Esophagus (tissue), 2 donors: ENCODE measurements around the gene RASSF5. TPM values are rescaled to one million over a fixed set of nuclear protein-coding genes. Genes with fewer than 3 reads are reported as not detected.

Experiments
- H3K27ac ChIP-seq, 2 donors: one replicate each; pipeline ENCODE4 v1.5.1; 2013; ENCODE audit warnings: low read depth in 2 of 2, mild to moderate bottlenecking in 2 of 2, inconsistent platforms in 1 of 2, low read length in 1 of 2, moderate library complexity in 1 of 2
- H3K27me3 ChIP-seq, 2 donors: one replicate each; pipeline ENCODE4 v1.6.1; 2013; ENCODE audit warnings: low read length in 2 of 2, control low read depth in 1 of 2, mild to moderate bottlenecking in 1 of 2; ENCODE audit not compliant: insufficient read depth in 2 of 2, control insufficient read depth in 1 of 2
- H3K36me3 ChIP-seq, 2 donors: one replicate each; pipeline ENCODE4 v1.6.1; 2013; ENCODE audit warnings: low read length in 1 of 2; ENCODE audit not compliant: control insufficient read depth in 2 of 2, insufficient read depth in 2 of 2
- H3K4me1 ChIP-seq, 2 donors: one replicate each; pipeline ENCODE4 v1.6.1; 2013; ENCODE audit warnings: low read length in 1 of 2; ENCODE audit not compliant: control insufficient read depth in 2 of 2, insufficient read depth in 2 of 2
- H3K4me3 ChIP-seq, 2 donors: one replicate each; pipeline ENCODE4 v1.5.1; 2013; ENCODE audit warnings: low read length in 2 of 2, mild to moderate bottlenecking in 2 of 2, low read depth in 1 of 2, moderate library complexity in 1 of 2
- H3K9me3 ChIP-seq, 2 donors: one replicate each; pipeline ENCODE4 v1.6.1; 2013; ENCODE audit warnings: mild to moderate bottlenecking in 2 of 2, low read depth in 1 of 2, low read length in 1 of 2, moderate library complexity in 1 of 2; ENCODE audit not compliant: control insufficient read depth in 2 of 2, insufficient read depth in 1 of 2
- WGBS, 2 donors: extraction: QIAGEN DNeasy Blood & Tissue Kit; methylation state at CpG; one replicate each; pipeline ENCODE4 v1.1.7; 2013; 5-methylcytosine and 5-hydroxymethylcytosine counted together
- polyA plus RNA-seq, 2 donors: library from polyadenylated mRNA; stranded (reverse); fragments of 200-250 nt; gene quantifications; one replicate each; pipeline ENCODE4 v1.2.3, GENCODE V29; 2013
- donor health status: healthy with polysubstance abuse.
- donor health status: Bipolar disorder and iron deficiency.

Gene RASSF5
- polyA plus RNA-seq, 2 donors = 22.2 to 27.3 TPM

- no peak overlapping the region for H3K4me3 ChIP-seq
- H3K4me1 ChIP-seq = peaks cover 5 to 28% of the 10 kb centered on the region in 2 donors
- H3K27me3 ChIP-seq = no peaks in the 10 kb centered on the region
- peaks cover 0 to 24% of the 10 kb centered on the region in 2 donors for H3K36me3 ChIP-seq
- no peaks in the 10 kb centered on the region for H3K9me3 ChIP-seq
- peak overlapping the region; percentile 85 to 98 for H3K27ac ChIP-seq
- 40 to 49% methylated on average over 13 of the region's 13 CpGs for whole genome bisulfite sequencing, 2 donors
Observed at GRCh38 chr1:206586501-206587445, 79.4 kb downstream of the RASSF5 start.

- H3K27ac ChIP-seq = peak overlapping the region; percentile 85 to 97
- no peaks in the 10 kb centered on the region for H3K9me3 ChIP-seq
- WGBS, 2 donors = 77 to 82% methylated on average over 14 of the region's 14 CpGs
- H3K4me1 ChIP-seq = peaks cover 5 to 31% of the 10 kb centered on the region in 2 donors
- no peak overlapping the region for H3K4me3 ChIP-seq
- H3K27me3 ChIP-seq = no peaks in the 10 kb centered on the region
- H3K36me3 ChIP-seq = peaks cover 0 to 27% of the 10 kb centered on the region in 2 donors
Observed at GRCh38 chr1:206587904-206588303, 80.6 kb downstream of the RASSF5 start.

- Histone ChIP-seq H3K27me3 (no peaks in the 10 kb centered on the region), H3K4me3 (no peak overlapping the region), H3K36me3 (peaks cover 0 to 29% of the 10 kb centered on the region in 2 donors), H3K9me3 (no peaks in the 10 kb centered on the region), H3K27ac (peak overlapping the region; percentile 85 to 97), H3K4me1 (peaks cover 3 to 31% of the 10 kb centered on the region in 2 donors)
- 69 to 76% methylated on average over 6 of the region's 6 CpGs for WGBS, 2 donors
Observed at GRCh38 chr1:206588492-206588891, 81.2 kb downstream of the RASSF5 start.

- Histone ChIP-seq H3K9me3 (no peaks in the 10 kb centered on the region), H3K4me3 (no peak overlapping the region), H3K27ac (peak overlapping the region; percentile 36 to 69), H3K4me1 (peaks cover 3 to 30% of the 10 kb centered on the region in 2 donors), H3K27me3 (no peaks in the 10 kb centered on the region), H3K36me3 (peaks cover 0 to 27% of the 10 kb centered on the region in 2 donors)
- WGBS, 2 donors = 64 to 65% methylated on average over 7 of the region's 7 CpGs
Observed at GRCh38 chr1:206589206-206589605, 81.9 kb downstream of the RASSF5 start.

- 34 to 44% methylated on average over 8 of the region's 8 CpGs for WGBS, 2 donors
- H3K36me3 ChIP-seq = peaks cover 3 to 18% of the 10 kb centered on the region in 2 donors
- H3K4me1 ChIP-seq = peaks cover 3 to 22% of the 10 kb centered on the region in 2 donors
- no peaks in the 10 kb centered on the region for H3K27me3 ChIP-seq
- H3K4me3 ChIP-seq = no peak overlapping the region
- H3K9me3 ChIP-seq = no peaks in the 10 kb centered on the region
- peak overlapping the region; percentile 64 to 78 for H3K27ac ChIP-seq
Observed at GRCh38 chr1:206590025-206590758, 82.9 kb downstream of the RASSF5 start.

GRCh38 chr1:206591226-206591625 lies 83.9 kb downstream of the RASSF5 start:
- Histone ChIP-seq H3K4me1 (peaks cover 3 to 13% of the 10 kb centered on the region in 2 donors), H3K4me3 (no peak overlapping the region), H3K9me3 (no peaks in the 10 kb centered on the region), H3K36me3 (peaks cover 3 to 19% of the 10 kb centered on the region in 2 donors), H3K27me3 (no peaks in the 10 kb centered on the region), H3K27ac (peak overlapping the region; percentile 11 to 78)
- 81% methylated on average over 5 of the region's 5 CpGs for WGBS, 2 donors

- peaks cover 6 to 17% of the 10 kb centered on the region in 2 donors for H3K36me3 ChIP-seq
- no peaks in the 10 kb centered on the region for H3K9me3 ChIP-seq
- peaks cover 3 to 12% of the 10 kb centered on the region in 2 donors for H3K4me1 ChIP-seq
- no peaks in the 10 kb centered on the region for H3K27me3 ChIP-seq
- H3K4me3 ChIP-seq = no peak overlapping the region
- H3K27ac ChIP-seq = peak overlapping the region; percentile 16 to 44
- WGBS, 2 donors = 90 to 92% methylated on average over 9 of the region's 9 CpGs
Observed at GRCh38 chr1:206591696-206592095, 84.4 kb downstream of the RASSF5 start.

- Histone ChIP-seq H3K4me3 (no peak overlapping the region), H3K36me3 (peaks cover 6 to 12% of the 10 kb centered on the region in 2 donors), H3K27me3 (no peaks in the 10 kb centered on the region), H3K9me3 (no peaks in the 10 kb centered on the region), H3K4me1 (peaks cover 0 to 5% of the 10 kb centered on the region in 2 donors), H3K27ac (no peak overlapping the region)
- 92 to 96% methylated on average over 6 to 7 of the region's 7 CpGs for WGBS, 2 donors
Observed at GRCh38 chr1:206593351-206593925, 86.1 kb downstream of the RASSF5 start.

- Histone ChIP-seq H3K36me3 (peaks cover 14 to 27% of the 10 kb centered on the region in 2 donors), H3K27me3 (no peaks in the 10 kb centered on the region), H3K4me3 (no peak overlapping the region), H3K27ac (no peak overlapping the region), H3K9me3 (no peaks in the 10 kb centered on the region), H3K4me1 (peaks cover 0 to 3% of the 10 kb centered on the region in 2 donors)
- WGBS, 2 donors = 87 to 89% methylated on average over 7 of the region's 7 CpGs
Observed at GRCh38 chr1:206595581-206596318, 88.4 kb downstream of the RASSF5 start.
